Mucosa of rectum (tissue), 2 donors: Measurements from ENCODE around the gene OR2T5.
"Not testable (repeated sequence)": the region's sequence is repeated elsewhere in the genome, so short reads cannot be mapped to it uniquely, and the experiment has no call there.

Experiments
- H3K27ac ChIP-seq, 2 donors: one replicate each; pipeline ENCODE4 v1.7.0; 2013; ENCODE audit warnings: inconsistent platforms in 2 of 2, low read depth in 2 of 2, low read length in 2 of 2
- H3K27me3 ChIP-seq, 2 donors: one replicate each; pipeline ENCODE4 v1.7.0; 2013; ENCODE audit warnings: low read length in 2 of 2; ENCODE audit not compliant: control insufficient read depth in 2 of 2, insufficient read depth in 2 of 2
- H3K36me3 ChIP-seq, 2 donors: one replicate each; pipeline ENCODE4 v1.7.0; 2013; ENCODE audit warnings: low read length in 2 of 2; ENCODE audit not compliant: control insufficient read depth in 2 of 2, insufficient read depth in 2 of 2
- H3K4me1 ChIP-seq, 2 donors: one replicate each; pipeline ENCODE4 v1.7.0; 2013; ENCODE audit warnings: low read length in 2 of 2, mild to moderate bottlenecking in 1 of 2; ENCODE audit not compliant: control insufficient read depth in 2 of 2, insufficient read depth in 2 of 2
- H3K4me3 ChIP-seq, 2 donors: one replicate each; pipeline ENCODE4 v1.7.0; 2013; ENCODE audit warnings: low read length in 2 of 2
- H3K9ac ChIP-seq, 2 donors: one replicate each; pipeline ENCODE4 v1.7.0; 2013; ENCODE audit warnings: low read length in 2 of 2, low read depth in 1 of 2, mild to moderate bottlenecking in 1 of 2
- H3K9me3 ChIP-seq, 2 donors: one replicate each; pipeline ENCODE4 v1.7.0; 2013; ENCODE audit warnings: low read length in 2 of 2; ENCODE audit not compliant: control insufficient read depth in 2 of 2
- donor health status: healthy.
- donor health status: Normal muscosa, but diverticular disease.

Gene OR2T5

DNA sequence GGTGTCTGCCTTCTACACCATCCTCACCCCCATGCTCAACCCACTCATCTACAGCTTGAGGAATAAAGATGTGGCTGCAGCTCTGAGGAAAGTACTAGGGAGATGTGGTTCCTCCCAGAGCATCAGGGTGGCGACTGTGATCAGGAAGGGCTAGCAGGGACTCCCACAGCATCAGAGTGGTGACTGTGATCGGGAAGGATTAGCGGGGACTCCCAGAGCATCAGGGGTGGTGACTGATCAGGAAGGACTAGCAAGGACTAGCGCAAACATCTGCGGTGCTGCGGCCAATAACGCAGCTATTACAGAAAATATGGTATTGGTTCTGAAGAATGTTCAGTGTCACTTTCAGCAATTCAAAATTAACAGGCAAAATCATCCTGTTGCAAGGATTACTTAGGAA is 34.8 kb upstream of the OR2T5 start:
- not testable (repeated sequence) for H3K36me3 ChIP-seq, H3K4me3 ChIP-seq, H3K27ac ChIP-seq, H3K27me3 ChIP-seq, H3K9ac ChIP-seq, H3K4me1 ChIP-seq, H3K9me3 ChIP-seq

- H3K4me1 ChIP-seq, H3K36me3 ChIP-seq, H3K27me3 ChIP-seq, H3K4me3 ChIP-seq, H3K27ac ChIP-seq, H3K9me3 ChIP-seq, H3K9ac ChIP-seq: not testable (repeated sequence)
Observed at GRCh38 chr1:248455045-248455444, 33.3 kb upstream of the OR2T5 start.

DNA sequence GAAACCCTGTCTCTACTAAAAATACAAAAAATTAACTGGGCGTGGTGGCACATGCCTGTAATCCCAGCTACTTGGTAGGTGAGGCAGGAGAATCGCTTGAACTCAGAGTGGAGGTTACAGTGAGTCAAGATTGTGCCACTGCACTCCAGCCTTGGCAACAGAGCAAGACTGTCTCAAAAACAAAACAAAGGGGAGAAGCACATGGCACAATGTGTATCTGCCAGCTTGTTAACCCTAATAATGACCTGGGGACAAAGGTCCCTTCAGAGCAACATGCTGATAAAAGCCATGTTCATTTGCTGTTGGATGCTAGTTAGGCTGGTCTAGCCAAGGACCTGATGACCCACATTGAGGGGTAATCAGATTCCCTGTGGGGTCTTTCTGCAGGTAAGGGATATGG is 31.8 kb upstream of the OR2T5 start:
- H3K9me3 ChIP-seq, H3K27me3 ChIP-seq, H3K36me3 ChIP-seq, H3K9ac ChIP-seq, H3K27ac ChIP-seq, H3K4me3 ChIP-seq, H3K4me1 ChIP-seq: not testable (repeated sequence)

GRCh38 chr1:248459117-248459516 is 29.3 kb upstream of the OR2T5 start:
- not testable (repeated sequence) for H3K9me3 ChIP-seq, H3K9ac ChIP-seq, H3K36me3 ChIP-seq, H3K27me3 ChIP-seq, H3K4me1 ChIP-seq, H3K27ac ChIP-seq, H3K4me3 ChIP-seq

DNA sequence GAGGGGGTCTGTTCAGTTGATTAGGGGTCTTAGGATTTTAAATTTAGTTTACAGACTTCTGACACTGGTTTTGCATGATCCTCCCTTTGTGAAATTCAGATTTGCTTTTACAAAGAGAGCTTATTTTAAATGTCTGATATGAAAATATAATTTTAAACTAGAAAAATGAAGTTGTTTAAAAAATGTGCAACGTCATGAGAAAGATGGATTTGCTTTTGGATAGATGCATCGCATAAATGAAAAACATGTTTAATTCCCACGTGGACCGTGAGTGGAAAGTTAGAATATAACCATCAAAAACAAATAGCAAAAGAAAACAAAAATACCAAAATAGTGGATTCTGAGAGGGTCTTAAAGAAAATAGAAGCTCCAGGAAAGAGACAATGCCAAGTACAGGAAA is 17.2 kb upstream of the OR2T5 start:
- Histone ChIP-seq H3K27me3 (no peaks in the 10 kb centered on the region), H3K9ac (no peak overlapping the region), H3K27ac (no peak overlapping the region), H3K4me3 (no peak overlapping the region), H3K9me3 (no peaks in the 10 kb centered on the region), H3K4me1 (no peaks in the 10 kb centered on the region), H3K36me3 (no peaks in the 10 kb centered on the region)

GRCh38 chr1:248472111-248472510 is 16.3 kb upstream of the OR2T5 start:
- not testable (repeated sequence) for H3K36me3 ChIP-seq, H3K27ac ChIP-seq, H3K9ac ChIP-seq, H3K4me1 ChIP-seq, H3K9me3 ChIP-seq, H3K4me3 ChIP-seq, H3K27me3 ChIP-seq

GRCh38 chr1:248473051-248473450 is 15.3 kb upstream of the OR2T5 start, which contains the start of gene OR2T3:
TSS of gene OR2T3 (plus strand) at chr1:248473351. CDS start at chr1:248473351, 0 bp downstream.
- H3K9me3 ChIP-seq, H3K36me3 ChIP-seq, H3K9ac ChIP-seq, H3K27ac ChIP-seq, H3K4me1 ChIP-seq, H3K27me3 ChIP-seq, H3K4me3 ChIP-seq: not testable (repeated sequence)

DNA sequence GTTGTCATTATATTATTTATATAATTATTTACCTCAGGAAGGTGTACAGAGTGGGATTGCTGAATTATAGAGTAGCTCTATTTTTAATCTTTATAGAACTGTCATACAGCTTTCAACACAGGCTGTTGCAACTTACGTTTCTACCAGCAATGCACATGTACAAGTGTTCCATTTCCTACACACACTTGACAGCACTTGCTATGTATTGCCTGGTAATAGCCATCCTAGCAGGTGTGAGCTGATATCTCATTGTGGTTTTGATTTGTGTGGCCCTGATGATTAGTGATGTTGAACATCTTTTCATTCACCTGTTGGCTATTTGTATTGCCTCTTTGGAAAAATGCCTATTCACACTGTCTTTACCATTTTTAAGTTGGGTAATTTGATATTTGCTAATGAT is 12.7 kb upstream of the OR2T5 start:
- not testable (repeated sequence) for H3K9me3 ChIP-seq, H3K27ac ChIP-seq, H3K4me3 ChIP-seq, H3K4me1 ChIP-seq, H3K36me3 ChIP-seq, H3K9ac ChIP-seq, H3K27me3 ChIP-seq

DNA sequence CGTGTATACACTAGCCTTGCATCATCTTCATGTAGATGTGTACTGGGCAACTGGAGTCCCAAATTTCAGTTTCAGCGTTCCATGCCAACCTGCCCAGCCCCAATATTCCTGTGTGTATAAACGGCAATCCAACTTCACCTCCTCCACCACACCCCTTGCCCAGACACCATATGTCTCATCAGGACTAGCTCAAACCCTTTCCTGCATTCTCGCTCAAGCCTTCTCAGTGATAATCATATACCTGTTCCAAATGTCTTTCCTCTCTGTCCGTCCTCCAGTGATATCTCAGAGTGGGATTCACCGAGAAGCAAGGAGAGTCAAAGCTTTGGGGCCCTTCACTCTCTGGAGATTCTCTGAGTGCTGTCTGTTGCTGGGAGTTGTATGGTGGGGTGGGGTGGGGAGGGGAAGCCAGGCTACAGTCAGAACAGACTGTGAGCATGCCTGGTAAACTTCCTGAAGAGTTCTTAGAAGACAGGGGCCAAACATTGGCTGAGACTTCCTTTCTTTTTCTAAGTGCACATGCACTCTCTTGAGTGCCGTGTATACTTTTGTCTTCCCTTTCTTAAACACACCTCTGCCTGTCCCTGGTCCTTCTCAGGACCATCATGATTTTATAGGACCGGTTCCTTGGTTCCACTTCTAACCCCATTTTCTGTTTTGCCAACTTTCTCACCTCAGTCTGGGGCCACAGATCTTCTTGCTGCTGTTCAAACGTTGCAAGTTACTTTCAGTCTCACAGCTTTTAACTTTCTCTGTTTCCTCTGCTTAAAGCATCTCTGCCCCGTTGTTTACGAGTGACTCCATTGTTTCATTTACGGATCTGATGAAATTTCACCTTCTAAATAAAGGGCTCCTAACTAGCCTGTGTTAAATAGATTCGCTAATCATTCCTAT is 6.5 kb upstream of the OR2T5 start:
- not testable (repeated sequence) for H3K36me3 ChIP-seq, H3K27me3 ChIP-seq, H3K9ac ChIP-seq, H3K4me1 ChIP-seq, H3K9me3 ChIP-seq, H3K27ac ChIP-seq, H3K4me3 ChIP-seq

- H3K9me3 ChIP-seq, H3K9ac ChIP-seq, H3K27ac ChIP-seq, H3K27me3 ChIP-seq, H3K4me1 ChIP-seq, H3K36me3 ChIP-seq, H3K4me3 ChIP-seq: not testable (repeated sequence)
Observed at GRCh38 chr1:248496661-248497060, 8.3 kb downstream of the OR2T5 start.
